Activated CD4-positive, alpha-beta T cell treated with anti-CD3 and anti-CD28 coated beads for 1 hour (primary cell): Measurements from ENCODE around the gene MSL1.

ENCODE experiments used
- DNase-seq: peaks from one replicate; pipeline ENCODE4 v3.0.0-alpha.2; 2020

Gene MSL1

DNA sequence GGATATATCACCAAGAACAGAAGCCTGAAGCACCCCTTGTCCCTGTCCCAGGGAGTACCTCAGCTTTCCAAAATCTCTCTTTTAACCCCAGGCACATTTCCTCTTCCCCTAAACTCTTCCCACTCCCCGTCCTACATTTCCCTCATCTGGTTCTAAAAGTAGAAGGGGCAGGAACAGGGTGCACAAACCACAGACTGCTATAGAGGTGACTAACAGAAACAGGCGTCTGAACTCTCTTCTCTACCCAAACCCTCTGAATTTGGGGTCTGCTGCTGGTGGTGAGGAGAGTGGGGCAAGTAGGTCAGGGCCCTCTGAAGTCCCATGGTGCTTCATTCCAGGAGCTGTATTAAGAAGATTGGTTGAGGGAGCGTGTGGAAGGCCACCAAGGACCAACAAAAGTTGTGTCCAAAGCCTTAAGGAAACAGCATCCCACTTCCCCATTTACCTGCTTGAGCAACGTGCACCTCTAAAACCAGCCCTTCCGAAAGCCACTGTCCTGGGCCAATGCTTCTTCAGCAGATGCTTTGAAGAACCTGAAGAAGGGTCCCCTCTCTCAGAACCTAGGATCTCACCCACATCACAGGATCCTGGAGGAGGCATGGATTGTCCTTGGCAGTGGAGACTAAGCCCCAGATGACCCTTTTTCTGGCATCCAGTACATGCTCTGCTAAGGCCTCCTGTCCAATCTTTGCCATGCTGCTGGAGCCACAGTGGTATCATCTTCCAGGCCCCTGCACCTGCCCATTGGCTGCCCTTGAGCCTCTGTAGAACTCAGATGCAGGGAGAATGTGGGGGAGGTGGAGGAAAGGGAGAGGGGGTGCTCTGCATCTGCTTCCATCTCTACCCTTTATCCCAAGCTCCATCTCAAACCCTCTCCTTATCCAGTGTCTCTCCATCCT, 15.7 kb upstream of the MSL1 start:
- DNase-seq = no peak

DNA sequence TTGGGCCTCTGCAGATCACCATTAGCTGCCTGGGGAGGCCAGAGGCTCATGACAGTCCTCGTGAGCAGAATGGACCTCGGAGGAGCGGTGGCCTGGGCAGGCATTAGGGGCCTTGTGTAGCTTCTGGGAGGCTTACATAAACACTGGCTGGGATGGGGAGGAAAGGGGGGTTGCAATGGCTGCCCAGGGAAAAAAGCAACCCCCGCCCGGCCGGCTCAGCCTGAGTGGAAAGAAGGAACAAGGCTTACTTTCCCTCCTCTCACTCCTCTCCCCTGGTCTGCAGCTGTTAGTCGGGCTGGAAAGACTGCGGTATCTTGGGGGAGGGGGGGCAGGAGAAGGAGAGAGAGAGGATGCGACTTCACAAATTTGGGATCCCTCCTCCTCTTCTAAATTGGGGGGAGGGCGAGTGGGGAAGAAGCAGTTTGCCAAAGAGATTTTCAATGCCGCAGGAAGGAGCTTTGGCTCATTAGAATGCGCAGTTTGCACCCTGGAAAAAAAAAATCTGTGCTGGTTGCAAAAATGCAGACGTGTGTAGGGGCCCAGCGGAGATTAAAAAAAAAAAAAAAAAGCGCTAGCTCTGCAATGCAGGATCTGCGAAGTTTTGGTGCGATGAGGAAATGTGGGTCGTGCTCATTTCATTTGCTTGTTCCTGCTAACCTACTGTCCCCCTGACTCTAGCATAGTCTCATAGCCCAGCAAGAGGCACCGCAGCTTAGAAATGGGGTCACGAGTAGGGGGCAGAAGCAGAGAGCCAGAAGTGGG, 14.8 kb upstream of the MSL1 start:
- no peak for DNase-seq

DNA sequence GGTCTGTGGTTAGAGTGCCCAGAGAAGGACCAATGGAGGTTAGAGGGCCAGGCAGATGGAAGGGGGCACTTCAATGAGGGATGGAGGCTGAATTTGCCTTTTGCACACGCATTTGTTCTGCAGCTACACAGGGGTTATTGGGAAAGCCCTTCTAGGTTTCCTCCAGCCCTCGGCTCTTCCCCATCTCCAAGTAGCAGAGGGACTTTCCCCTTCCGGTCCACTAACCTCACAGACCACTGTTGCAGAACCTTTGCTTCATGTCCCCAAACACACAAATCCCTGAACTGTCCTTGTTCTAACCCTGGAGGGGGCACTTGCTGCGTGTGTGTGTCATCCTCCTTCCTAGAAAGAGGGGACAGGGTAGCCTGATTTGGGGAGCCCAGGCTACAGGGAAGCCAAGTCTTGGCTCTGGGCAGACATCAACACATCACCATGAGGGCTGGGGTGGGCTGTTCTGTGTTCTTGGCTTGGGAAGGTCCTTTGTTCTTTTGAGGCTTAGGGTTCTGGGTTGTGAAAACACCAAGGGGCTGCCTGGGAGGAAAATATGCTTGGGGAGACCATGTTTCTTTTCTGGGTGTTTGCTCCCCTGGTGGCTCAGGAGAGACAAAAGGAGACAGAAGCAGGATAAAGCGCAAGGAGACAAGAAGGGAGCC, 14.1 kb upstream of the MSL1 start:
- no peak for DNase-seq

DNA sequence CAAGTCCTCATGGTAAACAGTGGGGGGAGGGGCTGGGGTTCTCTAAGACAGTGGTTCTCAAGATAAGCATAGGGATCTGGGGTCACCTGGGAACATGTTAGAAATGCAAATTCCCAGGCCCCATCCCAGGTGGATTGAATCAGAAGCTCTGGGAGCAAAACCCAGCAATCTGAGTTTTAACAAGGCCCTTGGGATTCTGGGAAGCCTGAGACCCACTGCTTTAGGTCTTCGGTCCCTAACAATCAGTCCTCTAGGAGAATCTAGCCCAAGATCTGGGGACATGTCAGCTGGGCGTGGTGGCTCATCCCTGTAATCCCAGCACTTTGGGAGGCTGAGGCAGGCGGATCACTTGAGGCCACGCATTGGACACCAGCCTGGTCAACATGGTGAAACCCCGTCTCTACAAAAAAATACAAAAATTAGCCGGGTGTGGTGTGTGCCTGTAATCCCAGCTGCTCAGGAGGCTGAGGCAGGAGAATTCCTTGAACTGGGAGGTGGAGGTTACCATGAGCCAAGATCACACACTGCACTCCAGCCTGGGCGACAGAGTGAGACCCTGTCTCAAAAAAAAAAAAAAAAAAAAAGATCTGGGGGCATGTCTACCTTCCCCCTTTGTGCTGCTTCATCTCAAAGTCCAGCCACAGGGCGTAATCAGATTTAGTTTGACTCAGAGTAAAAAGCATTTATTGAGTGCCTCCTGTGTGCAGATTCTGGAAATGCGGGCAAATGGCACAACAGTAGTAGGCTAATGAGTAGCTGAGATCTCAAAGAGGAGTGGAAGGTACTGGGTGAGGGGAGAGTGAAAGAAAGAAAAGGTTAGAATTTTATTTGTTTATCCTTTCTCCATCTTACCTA, 12.6 kb upstream of the MSL1 start:
- DNase-seq = no peak

DNA sequence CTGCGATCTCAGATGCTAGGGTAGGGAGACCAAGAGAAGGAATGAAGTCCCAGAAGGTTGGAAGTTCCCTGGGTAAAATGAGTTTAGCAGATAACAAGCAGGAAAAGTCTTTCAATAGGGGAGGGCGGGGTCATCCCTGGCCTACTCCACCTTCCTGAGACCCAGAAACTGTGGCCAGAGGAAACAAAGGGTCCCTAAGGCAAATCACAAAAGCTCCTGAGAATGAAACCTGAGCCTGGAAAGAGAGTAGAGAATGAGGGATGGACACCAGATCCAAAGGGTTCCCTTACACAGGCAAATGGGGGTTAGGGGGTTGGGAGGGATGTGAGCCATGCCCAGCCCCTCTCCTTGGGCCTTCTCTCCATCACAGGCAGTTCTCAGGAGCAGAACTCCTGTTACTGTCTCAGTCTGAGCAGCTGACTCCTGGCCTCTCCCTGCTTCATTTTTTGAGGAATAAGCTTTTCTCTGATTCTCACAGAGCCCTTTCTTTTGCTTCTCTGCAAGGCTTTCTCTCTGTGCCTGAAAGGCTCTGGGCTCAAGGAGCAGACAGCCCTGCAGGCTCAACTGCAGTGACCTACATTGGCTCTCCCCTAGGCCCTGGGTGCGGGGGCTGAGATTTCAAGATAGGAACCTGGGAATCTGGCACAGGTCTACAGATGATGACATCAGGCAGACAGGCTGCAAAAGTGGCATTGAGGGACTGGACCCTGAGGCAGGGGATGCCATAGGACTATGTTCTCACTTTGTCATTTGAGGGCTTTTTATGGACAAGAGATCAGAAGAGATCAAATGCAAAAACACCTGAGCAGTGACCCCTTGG, 11.5 kb upstream of the MSL1 start:
- DNase-seq = no peak

DNA sequence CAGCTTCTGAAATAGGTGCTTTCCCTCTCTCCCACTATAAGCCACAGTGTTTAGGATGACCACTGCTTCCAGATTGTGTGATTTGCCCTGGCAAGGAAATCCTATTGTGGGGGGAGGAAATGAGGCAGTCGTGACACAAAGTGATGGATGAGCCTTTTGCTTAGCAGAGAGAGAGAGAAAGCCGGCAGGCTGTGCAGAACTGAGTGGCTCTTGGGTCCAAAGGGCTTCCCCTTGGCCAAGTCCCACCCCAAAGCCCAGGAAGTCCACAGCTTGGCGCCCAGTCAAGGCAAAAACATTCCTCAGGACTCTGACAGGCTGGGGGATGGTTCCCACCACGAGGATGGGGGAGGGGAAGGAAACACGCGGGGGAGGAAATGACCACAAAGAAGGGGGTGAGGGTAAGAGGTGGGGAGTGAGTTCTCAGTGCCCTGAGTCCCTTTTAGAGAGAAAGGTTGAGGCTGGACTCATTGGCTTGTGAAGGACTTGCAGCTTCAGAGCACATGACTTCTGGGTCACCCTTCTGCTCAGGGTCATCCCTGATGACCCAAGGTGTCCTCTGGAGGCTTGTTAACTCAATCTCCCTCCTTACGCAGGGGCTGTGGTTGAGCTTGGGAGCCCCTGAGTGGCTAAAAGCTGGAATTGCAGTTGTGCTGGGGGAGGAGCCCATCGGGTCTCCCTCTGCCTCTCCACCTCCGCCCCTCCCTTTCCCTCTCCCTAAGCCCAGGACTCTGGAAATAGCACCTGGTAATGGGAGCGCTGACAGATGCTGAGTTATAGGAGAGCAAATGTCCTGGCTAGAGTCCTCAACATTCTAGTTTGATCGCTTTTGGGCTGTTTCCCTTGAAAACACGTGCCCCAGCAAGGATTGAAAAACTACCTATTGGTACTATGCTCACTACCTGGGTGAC, 10.3 kb upstream of the MSL1 start:
- DNase-seq = peak; percentile 52

DNA sequence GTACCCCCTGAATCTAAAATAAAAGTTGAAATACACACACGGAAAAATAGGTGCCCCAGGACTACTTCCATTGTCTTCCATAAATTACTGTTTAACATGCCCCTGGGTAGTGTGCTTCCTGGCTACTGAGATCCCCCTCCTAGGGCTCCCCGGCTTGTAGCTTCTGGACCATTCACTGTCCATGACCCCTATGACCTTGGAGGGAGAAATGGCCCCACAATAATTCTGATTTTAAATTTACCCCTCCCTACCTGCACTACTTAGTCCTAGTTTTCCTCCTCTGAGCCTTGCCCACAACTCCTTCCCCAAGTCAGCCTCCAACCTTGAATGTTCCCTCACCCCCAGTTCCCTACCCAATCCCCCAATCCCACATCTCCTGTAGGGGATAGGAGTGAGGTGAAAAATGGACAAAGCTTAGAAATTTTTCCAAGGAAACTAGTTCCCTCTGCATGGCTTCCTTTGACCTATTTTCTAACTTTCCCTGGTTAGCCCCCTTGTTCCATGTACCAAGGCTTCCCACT, 9.5 kb upstream of the MSL1 start:
- DNase-seq = no peak

DNA sequence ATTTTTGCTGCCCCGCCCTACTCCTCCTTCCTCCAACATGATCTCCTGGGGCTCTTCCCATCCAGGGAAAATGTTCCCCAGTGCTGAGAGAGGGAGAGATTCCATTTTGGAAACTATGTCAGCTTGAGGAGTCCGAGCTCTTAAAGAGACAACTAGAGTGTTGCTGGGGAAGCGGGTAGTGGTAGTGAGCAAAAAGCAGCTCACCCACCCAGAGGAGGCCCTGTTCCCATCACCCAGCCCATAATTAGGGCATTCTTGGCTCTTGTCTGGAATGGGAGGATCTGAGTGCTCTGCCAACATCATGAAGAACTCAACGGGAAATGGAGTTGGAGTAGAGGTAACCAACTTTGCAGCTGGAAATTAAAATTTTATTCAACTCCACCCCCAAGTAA, 9.1 kb upstream of the MSL1 start:
- DNase-seq = no peak

DNA sequence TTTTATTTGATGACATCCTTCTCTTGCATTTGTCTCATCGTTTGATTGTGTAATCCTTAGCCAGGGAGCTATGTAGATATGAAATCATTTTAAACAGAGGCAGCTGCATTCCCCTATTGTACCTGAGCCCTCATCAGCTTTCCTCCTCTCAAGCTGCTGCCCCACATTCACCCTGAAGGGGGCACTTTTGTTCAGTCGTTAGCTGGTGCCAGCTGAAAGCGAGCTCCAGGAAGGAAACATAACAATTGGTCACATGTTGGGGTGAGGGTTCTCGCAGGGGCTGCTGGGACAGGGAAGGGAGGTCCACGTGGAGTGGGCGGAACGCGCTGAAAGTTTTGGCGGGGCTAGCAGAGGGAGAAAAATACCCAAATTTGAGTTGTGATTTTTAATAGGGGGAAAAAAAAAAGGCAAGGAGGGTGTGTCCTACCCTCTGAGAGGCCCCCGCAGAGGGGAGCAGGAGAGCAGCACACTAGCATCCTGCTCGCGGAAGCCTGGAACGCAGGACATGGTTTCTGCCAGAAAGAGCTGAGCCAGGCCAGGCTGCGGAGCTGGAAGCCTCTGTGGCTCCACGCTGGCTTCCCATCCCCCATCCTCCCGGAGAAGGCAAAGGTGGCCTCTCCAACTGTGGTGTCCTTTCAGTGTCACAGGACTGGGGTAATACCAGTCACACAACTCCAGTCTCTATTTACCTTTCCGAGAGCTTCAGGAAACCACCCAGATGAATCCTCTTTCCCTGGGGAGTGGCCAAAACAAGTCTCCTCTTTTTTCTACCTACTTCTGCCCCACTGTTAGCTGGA, 8.5 kb upstream of the MSL1 start:
- DNase-seq = peak; percentile 85

DNA sequence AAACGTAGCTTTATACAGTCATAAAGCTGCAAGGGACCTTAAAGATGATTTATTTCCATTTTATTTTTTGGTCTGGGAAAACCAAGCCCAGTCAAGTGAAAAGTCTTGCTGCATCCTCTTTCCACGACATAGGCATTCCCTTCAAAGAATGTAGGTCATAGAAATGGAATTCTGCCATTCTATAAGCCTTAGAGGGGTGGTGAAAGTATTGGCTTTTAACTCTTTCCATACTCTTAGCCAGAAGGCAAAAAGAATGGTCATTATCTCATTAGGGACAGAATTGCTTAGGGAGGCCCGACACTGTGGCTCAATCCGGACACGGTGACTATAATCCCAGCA, 7.9 kb upstream of the MSL1 start:
- DNase-seq = no peak

DNA sequence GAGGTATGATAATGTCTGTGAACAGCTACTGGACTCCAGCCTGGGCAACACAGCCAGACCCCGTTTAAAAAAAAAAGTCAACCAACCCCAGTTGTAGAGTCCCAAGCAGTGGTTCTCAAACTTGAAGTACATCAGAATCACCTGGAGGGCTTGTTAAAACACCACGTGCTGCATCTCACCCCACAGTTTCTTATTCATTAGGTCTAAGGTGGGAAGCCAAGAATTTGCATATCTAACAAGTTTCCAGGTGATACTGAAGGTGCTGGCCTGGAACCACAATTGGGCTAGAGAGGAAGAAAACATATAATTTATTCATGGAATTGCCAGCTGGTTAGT, 6.7 kb upstream of the MSL1 start:
- no peak for DNase-seq

DNA sequence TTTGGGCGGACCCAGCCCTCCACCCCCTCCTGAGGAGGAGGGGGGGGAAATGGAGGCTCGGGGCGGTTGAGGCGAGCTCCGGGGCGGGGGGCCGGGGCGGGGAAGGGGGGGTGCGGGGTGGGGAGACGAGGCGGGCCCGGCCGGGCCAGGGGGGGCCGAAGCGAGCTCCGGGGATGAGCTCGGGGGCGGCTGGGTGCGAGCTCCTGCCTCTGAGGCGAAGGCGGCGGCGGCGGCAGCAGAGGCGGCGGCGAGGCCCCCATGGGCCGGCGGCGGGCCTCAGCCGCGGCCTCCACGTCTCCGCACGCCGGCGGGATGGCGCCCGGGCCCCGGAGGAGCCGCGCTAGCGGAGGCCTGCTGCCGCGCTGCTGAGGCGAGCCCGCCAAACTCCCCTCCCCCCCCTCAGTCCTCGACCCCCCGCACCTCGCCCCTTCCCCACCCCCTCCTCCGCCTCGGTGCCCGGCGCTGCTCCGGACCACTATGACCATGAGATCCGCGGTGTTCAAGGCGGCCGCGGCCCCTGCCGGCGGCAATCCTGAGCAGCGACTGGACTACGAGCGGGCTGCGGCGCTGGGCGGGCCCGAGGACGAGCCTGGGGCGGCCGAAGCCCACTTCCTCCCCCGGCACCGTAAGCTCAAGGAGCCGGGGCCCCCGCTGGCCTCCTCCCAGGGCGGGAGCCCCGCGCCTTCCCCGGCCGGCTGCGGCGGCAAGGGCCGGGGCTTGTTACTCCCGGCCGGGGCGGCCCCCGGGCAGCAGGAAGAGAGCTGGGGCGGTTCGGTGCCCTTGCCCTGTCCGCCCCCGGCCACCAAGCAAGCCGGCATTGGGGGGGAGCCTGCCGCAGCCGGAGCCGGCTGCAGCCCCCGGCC, 596 bp downstream of the MSL1 start:
- DNase-seq = no peak

DNA sequence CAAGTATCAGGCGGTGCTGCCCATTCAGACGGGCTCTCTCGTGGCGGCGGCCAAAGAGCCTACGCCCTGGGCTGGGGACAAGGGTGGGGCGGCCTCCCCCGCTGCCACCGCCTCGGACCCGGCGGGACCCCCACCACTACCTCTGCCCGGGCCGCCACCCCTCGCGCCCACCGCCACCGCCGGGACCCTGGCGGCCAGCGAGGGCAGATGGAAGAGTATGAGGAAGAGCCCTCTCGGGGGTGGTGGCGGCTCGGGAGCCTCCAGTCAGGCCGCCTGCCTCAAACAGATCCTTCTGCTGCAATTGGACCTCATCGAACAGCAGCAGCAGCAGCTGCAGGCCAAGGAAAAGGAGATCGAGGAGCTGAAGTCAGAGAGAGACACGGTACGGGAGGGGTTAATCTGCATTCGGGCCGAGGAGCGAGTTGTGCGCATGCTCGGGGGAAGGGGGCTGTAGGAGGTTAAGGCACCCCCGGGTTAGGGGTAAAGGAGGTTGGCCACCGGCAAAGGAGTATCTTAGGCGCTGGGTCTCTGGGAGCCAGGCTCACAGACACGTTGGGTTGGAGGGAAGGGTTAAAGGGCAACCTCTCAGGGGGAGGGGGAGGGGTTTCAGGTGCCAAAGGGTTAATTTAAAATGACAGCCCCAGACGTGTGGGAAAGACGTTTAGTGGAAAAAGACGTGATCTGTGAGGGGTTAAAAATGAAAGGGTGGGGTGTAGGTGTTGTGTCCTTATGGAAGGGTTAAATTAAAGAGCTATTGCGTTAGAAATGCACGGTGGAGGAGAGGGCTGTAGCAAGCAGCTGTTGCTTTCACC, 1.4 kb downstream of the MSL1 start:
- DNase-seq = peak; percentile 32

DNA sequence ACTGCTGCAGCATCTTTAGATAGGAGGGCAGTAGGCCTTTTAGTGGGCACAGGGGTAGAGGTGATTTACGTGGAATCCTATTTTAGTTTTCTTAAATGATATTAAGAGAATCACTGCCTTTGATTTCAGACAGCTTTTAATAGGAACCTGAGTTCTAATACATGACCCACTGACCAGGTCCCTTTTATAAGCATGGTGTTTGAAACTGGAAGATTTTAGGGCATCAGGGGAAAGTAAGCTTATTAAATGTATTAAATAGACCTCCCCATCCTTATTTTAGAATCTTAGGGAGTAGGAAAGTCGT, 2.0 kb downstream of the MSL1 start:
- no peak for DNase-seq

DNA sequence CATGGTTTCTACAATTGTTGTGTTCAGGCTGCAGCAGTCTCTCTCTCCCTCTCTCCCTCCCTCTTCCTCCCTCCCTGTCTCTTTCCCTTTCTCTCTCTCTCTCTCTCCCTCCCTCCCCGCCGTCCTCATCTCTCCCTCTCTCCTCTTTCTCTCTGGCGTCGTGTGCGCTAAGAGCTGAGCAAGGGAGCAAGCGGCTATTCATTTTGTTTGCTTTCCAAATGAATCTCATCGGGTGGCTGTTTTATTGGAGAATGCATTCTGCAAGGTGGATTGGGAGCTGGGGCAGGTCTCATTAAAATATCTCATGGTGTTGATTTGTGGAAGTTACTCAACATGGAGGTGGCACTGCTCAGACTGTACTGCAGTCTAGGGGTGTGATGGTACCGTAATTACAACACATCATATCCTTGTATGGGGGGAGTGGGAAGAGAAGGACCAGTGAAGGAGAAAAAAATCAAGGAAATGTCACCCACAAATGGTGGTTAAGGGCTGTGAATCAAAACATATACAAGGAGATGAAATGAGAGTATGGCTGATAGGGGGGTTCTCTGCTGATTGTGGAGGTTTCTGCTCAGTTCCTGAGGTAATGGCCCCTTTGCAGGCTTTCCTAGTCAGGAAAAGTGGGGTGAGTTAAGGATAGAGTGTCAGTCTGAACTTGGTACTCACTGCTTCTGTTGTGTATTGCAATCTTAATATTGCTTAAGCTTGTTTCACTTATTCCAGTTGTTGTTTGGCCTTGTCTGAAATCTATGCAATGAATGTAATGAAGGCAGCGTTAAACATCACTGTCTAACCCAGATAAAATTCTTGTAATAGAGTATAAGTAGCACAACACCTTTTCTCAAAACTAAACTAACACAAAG, 2.7 kb downstream of the MSL1 start:
- DNase-seq = no peak

DNA sequence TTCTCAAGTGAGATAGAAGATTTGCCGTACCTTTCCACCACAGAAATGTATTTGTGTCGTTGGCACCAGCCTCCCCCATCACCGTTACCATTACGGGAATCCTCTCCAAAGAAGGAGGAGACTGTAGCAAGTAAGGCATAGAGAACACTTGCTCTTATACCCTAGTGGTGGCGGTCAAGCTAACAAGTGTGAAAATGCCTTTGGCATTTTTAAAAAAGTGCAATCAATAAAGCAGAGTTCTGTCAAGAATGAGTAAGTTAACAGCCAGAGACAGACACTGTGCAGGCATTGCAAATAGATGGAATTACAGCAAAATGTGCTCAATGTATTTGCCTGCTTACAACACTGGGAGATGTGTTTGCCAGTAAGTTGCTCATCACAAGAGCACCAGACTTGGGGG, 7.7 kb downstream of the MSL1 start:
- DNase-seq = no peak

DNA sequence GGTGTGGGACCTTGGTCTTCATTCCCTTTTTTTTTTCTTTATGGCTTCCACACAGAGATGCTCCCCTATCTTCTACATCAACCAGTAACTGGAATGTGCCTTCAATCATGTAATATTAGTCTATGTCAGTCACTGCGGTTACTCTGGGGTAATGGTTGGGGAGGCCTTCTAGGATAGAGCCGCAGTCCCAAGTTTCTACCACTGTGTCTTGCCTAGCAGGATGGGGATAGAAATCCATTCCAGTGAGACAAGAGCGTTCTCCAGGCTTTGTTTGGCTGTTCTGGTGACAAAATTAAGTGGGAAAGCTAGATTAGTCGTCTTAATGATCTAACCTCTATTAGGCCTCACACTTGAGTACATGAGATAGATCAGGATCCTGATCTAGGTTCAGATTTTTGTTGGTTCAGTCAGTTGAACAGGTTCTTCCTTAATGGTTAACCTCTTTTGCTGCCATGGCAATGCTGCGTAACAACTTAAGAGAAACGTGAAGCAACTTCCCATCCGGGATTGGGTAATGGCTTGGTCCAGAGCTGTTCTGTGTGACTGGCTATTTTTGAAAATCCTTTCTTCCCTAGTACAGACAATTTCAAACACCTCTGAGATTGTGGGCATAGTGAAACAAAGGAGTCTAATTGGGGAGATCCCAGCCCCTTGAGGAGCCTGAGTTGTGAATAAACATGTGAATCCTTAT, 8.7 kb downstream of the MSL1 start:
- DNase-seq = no peak
